ENCODE results near the gene SGPL1.

DNA sequence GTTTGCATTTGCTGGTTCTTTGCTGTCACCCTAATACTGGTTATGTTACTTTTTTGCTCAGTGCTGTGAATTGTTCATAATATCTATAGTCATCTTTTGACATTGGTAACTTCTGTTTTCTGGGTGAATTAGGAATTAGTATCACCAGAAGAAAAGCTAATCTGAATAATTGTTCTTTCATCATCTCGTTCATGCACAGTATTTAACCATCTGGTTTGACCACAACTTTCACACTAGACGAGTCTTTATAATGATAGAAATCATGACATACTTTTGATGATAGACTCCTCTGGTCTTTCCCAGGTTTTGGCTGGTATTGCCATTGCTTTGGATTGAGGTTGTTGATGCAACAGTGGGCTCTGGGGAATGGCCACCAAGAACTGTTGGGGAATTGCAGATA lies 25.1 kb downstream of the SGPL1 start:
- TF ChIP-seq, protein P1, sequence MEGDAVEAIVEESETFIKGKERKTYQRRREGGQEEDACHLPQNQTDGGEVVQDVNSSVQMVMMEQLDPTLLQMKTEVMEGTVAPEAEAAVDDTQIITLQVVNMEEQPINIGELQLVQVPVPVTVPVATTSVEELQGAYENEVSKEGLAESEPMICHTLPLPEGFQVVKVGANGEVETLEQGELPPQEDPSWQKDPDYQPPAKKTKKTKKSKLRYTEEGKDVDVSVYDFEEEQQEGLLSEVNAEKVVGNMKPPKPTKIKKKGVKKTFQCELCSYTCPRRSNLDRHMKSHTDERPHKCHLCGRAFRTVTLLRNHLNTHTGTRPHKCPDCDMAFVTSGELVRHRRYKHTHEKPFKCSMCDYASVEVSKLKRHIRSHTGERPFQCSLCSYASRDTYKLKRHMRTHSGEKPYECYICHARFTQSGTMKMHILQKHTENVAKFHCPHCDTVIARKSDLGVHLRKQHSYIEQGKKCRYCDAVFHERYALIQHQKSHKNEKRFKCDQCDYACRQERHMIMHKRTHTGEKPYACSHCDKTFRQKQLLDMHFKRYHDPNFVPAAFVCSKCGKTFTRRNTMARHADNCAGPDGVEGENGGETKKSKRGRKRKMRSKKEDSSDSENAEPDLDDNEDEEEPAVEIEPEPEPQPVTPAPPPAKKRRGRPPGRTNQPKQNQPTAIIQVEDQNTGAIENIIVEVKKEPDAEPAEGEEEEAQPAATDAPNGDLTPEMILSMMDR (IDR thresholded peaks at IDR 0.05) = no peak
- TF ChIP-seq POLR2A (IDR thresholded peaks at IDR 0.05; ENCODE audit: low read depth) = no peak
- TF ChIP-seq POLR2AphosphoS5 (IDR thresholded peaks at IDR 0.05) = no peak

Measured in esophagus muscularis mucosa (tissue), 3 donors.